Peyer's patch (tissue), 4 donors: Measurements from ENCODE around the gene PHB1.

Source experiments
- POLR2A ChIP-seq, 2 donors: fragments of 450-650 bp; IDR thresholded peaks; one replicate each; pipeline ENCODE4 v1.5.1; 2017; ENCODE audit warnings: antibody characterized with exemption in 2 of 2, mild to moderate bottlenecking in 2 of 2, moderate library complexity in 2 of 2
- TF ChIP-seq, protein P1 (sequence below), 6 experiments: fragments of 450-650 bp in 4 of 6; fragments of 200-600 bp in 2 of 6; sonication (generic) in 1 of 6; IDR thresholded peaks; one replicate each; pipeline ENCODE4 v1.5.1; 2017 to 2019; ENCODE audit warnings: antibody characterized with exemption in 6 of 6, mild to moderate bottlenecking in 3 of 6, moderate library complexity in 1 of 6

- TF ChIP-seq, protein P1, sequence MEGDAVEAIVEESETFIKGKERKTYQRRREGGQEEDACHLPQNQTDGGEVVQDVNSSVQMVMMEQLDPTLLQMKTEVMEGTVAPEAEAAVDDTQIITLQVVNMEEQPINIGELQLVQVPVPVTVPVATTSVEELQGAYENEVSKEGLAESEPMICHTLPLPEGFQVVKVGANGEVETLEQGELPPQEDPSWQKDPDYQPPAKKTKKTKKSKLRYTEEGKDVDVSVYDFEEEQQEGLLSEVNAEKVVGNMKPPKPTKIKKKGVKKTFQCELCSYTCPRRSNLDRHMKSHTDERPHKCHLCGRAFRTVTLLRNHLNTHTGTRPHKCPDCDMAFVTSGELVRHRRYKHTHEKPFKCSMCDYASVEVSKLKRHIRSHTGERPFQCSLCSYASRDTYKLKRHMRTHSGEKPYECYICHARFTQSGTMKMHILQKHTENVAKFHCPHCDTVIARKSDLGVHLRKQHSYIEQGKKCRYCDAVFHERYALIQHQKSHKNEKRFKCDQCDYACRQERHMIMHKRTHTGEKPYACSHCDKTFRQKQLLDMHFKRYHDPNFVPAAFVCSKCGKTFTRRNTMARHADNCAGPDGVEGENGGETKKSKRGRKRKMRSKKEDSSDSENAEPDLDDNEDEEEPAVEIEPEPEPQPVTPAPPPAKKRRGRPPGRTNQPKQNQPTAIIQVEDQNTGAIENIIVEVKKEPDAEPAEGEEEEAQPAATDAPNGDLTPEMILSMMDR (IDR thresholded peaks at IDR 0.05), result no peak
- no peak for TF ChIP-seq POLR2A (IDR thresholded peaks at IDR 0.05)
Measured at GRCh38 chr17:49370971-49371834, 43.5 kb downstream of the PHB1 start.
